ENCODE results near the gene KRT73.

GRCh38 chr12:52631264-52631663, 12.9 kb upstream of the KRT73 start:
- TF ChIP-seq, protein P1, sequence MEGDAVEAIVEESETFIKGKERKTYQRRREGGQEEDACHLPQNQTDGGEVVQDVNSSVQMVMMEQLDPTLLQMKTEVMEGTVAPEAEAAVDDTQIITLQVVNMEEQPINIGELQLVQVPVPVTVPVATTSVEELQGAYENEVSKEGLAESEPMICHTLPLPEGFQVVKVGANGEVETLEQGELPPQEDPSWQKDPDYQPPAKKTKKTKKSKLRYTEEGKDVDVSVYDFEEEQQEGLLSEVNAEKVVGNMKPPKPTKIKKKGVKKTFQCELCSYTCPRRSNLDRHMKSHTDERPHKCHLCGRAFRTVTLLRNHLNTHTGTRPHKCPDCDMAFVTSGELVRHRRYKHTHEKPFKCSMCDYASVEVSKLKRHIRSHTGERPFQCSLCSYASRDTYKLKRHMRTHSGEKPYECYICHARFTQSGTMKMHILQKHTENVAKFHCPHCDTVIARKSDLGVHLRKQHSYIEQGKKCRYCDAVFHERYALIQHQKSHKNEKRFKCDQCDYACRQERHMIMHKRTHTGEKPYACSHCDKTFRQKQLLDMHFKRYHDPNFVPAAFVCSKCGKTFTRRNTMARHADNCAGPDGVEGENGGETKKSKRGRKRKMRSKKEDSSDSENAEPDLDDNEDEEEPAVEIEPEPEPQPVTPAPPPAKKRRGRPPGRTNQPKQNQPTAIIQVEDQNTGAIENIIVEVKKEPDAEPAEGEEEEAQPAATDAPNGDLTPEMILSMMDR (IDR thresholded peaks at IDR 0.05), result no peak
- TF ChIP-seq POLR2A (IDR thresholded peaks at IDR 0.05) (no peak), POLR2AphosphoS5 (IDR thresholded peaks at IDR 0.05) (no peak)
